Stimulated activated CD4-positive, alpha-beta T cell treated with anti-CD3 and anti-CD28 coated beads, Interleukin-12 subunit alpha, Interleukin-12 subunit beta, amount 100 ng/mL, for 24 hours (primary cell): Measurements from ENCODE around the gene FUT1.
"Not testable (repeated sequence)": the region's sequence is repeated elsewhere in the genome, so short reads cannot be mapped to it uniquely, and the experiment has no call there.

ENCODE experiments used
- DNase-seq, 2 experiments: peaks; one replicate each; pipeline ENCODE4 v3.0.0-alpha.2; 2020; ENCODE audit warnings: low read depth in 2 of 2

Gene FUT1

DNA sequence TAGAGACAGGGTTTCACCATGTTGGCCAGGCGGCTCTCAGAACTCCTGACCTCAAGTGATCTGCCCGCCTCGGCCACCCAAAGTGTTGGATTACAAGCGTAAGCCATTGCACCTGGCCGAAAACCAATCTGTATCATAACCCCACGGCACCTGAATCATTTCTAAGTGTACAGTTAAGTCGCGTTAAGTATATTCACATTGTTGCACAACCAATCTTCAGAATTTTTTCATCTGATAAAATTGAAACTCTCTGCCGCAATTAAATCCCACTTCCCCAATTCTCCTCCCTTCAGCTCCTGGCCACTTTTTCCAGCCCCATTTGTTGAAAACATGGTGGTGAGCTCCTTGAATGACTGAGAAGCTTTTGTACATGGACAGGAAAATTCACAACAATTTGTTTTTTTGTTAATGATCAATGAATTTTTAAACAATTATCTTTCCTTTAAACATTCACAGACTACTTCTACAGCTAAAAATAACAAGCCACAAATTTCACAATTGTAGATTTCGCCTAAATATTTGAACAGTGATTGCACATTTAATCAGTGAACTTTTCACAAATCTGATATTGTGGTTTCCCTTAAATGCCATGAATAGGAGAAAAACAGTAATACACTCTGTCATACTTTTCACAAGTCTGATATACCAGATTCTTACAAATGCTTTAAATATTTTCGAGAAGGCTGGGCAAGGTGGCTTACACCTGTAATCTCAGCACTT, 16.7 kb upstream of the FUT1 start:
- no peak for DNase-seq

GRCh38 chr19:48768171-48768753, 15.8 kb upstream of the FUT1 start:
- not testable (repeated sequence) for DNase-seq

DNA sequence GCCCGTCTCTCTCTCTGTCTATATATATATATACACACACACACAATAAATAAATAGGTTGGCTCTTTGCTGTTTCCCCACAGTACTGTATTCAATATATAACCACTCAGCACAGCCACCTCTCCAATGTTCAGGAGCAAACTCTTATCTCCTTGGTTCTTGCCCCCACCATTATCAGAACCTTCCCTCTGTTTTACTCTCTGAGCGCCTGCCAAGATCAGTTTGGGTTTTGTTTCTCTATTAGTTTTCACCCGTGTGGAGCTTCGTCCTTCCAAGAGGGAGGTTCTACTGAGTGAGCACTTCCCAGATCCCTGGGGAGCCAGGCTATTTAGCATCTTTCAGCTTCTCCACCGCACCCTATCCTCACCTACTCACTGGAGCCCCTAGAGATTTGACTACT, 13.4 kb upstream of the FUT1 start:
- DNase-seq: not testable (repeated sequence)

DNA sequence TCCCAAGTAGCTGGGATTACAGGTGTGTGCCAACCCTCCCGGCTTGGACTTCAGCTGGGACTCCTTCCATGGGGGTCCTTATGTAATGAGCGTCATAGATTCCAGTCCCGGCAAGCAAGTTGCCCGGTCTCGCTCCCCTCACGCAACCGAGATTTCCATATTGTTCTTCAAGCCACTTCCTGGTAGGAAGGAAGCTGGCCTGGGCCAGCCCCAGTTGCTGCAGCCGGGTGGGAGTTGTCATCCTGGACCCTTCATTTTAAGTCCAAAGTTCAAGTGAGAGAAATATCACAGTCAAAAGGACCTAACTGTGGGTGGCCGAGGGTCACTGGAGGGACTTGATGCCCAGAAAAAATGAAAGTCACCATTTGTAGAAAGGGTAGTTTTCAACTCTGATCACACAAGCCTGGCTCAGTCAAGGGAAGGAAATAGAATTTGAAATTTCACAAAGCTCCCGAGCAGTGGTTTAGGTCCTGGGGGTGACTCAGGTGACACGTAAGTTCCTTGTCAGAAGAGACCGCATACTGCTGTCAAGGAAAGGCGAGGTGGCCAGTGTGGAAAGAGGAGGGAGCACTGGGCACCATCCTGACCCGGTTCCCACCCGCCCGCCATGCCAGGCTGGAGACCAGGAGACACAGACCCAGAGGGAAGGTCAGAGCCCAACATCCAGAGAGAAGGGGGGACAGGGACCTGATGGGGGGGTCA, 8.2 kb upstream of the FUT1 start:
- no peak for DNase-seq

DNA sequence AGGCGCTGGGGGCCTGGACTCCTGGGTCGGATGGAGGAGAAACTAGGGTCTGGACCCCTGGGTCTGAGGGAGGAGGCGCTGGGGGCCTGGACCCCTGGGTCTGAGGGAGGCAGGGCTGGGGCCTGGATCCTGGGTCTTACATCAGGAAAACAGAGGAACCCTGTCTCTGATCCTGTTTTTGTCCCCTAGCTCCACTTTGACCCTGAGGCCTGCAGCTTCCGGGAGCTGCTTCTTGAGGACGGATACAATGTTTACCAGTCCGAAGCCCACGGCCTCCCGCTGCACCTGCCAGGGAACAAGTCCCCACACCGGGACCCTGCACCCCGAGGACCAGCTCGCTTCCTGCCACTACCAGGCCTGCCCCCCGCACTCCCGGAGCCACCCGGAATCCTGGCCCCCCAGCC, 5.3 kb upstream of the FUT1 start:
- no peak for DNase-seq

- DNase-seq: no peak
These were observed 4.7 kb upstream of the FUT1 start for GRCh38 chr19:48757089-48757675.

GRCh38 chr19:48756686-48757085, 4.2 kb upstream of the FUT1 start:
- no peak for DNase-seq

DNA sequence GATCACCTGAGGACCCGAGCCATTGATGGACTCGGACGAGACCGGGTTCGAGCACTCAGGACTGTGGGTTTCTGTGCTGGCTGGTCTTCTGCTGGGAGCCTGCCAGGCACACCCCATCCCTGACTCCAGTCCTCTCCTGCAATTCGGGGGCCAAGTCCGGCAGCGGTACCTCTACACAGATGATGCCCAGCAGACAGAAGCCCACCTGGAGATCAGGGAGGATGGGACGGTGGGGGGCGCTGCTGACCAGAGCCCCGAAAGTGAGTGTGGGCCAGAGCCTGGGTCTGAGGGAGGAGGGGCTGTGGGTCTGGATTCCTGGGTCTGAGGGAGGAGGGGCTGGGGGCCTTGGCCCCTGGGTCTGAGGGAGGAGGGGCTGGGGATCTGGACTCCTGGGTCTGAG, 3.8 kb upstream of the FUT1 start:
- no peak for DNase-seq

- DNase-seq: no peak
These were observed 3.3 kb upstream of the FUT1 start for GRCh38 chr19:48755787-48756186.

GRCh38 chr19:48755084-48755641, 2.7 kb upstream of the FUT1 start, which contains the start of gene FGF21:
Gene FGF21 (plus strand): TSS chr19:48755524. CDS start chr19:48756237, 713 bp downstream.
- no peak for DNase-seq

- DNase-seq: no peak
These were observed 471 bp downstream of the FUT1 start for GRCh38 chr19:48751845-48752495.

DNA sequence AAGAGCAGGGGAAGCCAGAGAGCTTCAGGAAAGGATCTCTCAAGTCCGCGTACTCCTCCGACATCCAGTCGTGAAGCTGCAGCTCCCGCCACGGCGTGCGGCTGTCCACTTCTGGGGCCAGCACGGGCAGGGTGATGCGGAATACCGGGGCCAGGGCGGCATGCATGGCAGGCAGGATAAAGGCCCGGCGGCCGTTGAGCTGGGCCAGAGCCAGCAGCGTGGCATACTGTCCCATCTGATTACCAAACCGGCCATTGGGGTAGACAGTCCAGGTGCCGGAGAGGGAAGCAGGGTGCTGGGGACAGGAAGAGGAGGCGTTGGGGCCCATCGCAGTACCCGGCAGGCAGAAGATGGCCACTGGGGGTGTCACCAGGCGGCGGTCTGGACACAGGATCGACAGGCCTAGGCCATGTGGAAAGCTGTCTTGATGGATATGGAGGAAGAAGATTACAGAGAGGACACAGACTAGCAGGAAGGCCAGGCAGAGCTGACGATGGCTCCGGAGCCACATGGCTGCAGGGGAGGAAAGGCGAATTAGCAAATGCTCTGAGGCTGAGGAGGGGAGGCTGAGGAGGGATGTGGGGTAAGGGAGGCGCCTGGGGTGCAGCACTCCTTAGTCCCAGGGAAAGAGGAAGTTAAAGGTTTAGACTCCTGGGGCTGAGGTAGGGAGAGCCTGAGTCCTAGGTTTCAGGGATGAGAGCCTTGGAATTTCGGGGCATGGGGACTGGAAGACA, 1.5 kb downstream of the FUT1 start:
- no peak for DNase-seq

- no peak for DNase-seq
These were observed 2.1 kb downstream of the FUT1 start for GRCh38 chr19:48750351-48750750.

DNA sequence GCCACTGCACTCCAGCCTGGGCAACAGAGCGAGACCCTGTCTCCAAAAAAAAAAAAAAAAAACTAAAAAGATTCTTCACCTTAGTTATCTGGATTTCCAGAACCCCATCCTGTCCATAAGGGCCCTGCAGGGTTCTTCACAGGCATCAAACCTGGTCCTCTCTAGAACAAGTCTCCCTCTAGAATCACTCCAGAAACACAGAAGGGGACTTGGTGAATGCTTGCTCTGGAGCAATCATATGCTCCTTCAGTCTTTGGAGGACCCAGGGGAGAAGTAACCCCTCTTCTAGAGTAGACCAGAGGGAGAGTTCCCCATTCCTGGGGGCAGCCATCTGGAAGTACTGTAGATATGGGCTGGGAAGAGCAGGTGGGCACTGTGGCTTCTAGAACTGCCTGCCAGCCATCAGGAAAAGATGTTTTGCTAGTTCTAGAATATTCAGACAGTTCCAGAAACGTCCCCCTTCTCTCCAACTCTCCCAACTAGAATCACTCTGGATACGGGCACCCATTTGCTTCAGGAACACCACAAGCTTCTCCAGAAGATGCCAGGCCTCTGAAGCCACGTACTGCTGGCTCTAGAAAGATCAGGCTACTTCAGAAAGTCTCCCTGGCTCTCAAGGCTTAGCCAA, 2.8 kb downstream of the FUT1 start:
- no peak for DNase-seq

DNA sequence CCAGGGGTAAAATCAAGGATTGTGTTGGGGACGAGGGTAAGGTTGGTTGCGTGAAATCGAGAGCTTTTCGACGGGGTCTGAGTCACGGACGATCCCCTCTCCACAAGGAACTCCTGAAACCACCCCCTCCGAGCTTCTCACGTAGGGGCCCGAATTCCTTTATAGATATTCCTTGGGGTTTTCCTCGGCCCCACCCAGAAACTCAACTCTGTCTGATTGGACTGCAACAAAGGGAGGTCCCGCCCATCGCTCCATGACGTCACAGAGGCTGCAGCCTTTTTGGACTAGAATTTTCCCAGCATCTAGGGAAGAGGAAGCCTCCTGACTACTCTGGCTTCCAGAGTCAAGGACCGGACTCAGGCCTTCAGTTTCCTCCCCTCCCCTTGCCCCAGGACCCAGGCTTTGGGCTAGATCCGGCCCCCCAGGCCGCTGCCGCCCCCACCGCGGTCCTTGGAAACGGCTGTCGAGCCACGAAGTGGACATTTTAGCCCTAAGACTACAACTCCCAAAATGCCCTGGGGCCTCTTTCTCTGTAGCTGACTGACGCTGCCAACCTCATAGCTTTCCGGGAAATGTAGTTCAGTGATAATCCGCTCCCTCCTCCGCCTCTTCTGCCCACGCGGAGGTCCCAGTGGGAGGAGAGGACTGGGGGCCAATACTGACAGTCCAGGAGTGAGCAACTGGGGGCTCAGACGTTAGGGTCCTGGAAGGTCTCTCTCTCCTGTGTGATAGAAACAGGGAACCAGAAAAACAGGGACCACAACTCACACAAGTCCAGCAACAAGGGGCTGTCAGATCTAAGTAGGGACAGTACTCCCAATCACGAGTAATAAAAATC, 5.5 kb downstream of the FUT1 start, which contains the start of gene IZUMO1:
Gene IZUMO1, minus strand, starts transcription at position 172 of the 838 bp plus-strand sequence. CDS start 1,050 bp downstream, outside the sequence.
- DNase-seq: peak in 1 of 2 experiments; percentile 52

GRCh38 chr19:48746110-48746509, 6.3 kb downstream of the FUT1 start:
- DNase-seq: no peak

DNA sequence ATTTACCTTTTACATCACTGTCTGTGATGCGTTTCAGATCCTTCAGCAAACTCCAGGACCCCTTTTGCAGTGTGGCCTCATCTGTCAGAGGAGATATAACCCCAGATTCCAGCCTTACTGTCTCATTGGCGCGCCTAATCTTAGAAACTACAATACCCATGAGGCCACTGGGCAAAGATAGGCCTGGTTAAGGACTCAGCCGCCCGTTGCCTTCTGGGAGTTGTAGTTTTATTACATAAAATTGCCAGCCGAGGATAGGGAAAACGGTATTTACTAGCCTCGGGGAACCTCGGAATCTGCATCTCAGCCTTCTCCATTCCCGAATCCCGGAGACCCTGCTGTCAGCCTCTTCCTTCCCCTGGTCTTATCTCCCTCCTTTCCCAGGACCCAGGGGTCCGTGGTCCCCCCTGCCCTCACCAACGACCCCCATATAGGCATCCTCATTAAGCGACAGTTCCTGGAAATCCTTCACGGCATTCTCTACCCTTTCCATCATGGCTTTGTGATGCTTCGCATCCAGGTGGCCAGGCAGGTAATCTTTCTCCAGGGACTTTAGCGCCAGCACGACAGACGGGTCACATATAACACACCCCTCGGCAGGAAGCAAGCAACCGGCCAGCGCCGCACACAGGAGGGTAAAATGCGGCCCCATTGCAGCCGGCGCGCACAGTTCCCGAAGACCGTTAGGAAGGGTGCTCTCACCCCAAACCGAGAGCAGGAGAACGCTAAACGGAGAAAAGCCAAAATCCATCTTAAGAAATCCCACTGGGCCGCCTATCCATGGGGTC, 7.0 kb downstream of the FUT1 start:
- peak in 1 of 2 experiments; percentile 41 for DNase-seq

DNA sequence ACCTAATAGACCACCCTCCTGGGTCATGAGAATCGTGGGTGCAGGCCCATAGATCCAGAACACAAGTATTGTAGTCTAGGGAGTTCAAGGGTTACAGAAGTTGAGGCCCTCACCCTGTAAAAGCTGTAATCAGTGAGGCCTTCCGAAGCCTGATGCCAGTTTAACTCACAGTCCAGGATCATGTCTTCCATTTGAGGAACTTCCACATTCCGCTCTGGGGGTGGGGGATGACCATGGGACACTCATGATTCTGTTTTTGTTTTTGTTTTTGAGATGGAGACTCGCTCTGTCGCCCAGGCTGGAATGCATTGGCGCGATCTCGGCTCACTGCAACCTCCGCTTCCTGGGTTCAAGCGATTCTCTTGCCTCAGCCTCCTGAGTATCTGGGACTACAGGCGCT, 10.3 kb downstream of the FUT1 start:
- no peak for DNase-seq
